Colonic mucosa (tissue), 4 donors: ENCODE measurements around the gene CRHR1. TPM values are rescaled to one million over a fixed set of nuclear protein-coding genes. Genes with fewer than 3 reads are reported as not detected.

Experiments used
- DNase-seq: peaks from one replicate; pipeline ENCODE4 v3.0.0-alpha.2; 2020
- H3K27ac ChIP-seq: fragments of 200-600 bp; one replicate; pipeline ENCODE4 v1.8.0; 2021
- H3K27me3 ChIP-seq: fragments of 200-600 bp; one replicate; pipeline ENCODE4 v1.8.0; 2021
- H3K36me3 ChIP-seq: fragments of 200-600 bp; one replicate; pipeline ENCODE4 v1.8.0; 2021
- H3K4me1 ChIP-seq: fragments of 200-600 bp; one replicate; pipeline ENCODE4 v1.8.0; 2021; ENCODE audit warnings: mild to moderate bottlenecking
- H3K4me3 ChIP-seq: fragments of 200-600 bp; one replicate; pipeline ENCODE4 v1.8.0; 2021
- H3K9ac ChIP-seq, 2 donors: one replicate each; pipeline ENCODE4 v1.7.0; 2013; ENCODE audit warnings: control low read depth in 2 of 2, low read depth in 2 of 2, low read length in 2 of 2
- H3K9me3 ChIP-seq: fragments of 200-600 bp; one replicate; pipeline ENCODE4 v1.8.0; 2021
- intact Hi-C: fragments of 100-400 bp; cut with DNase I; formaldehyde crosslinking; loops from one replicate; pipeline ENCODE4 v1.14.1; 2022
- total RNA-seq, 2 donors: library from RNA; stranded (reverse); fragmentation: NEBNext Ultra II Directional in 1 of 2; extraction: Animal tissue kit (Norgen Biotek cat#: 25700) in 1 of 2; gene quantifications; one replicate each; pipeline ENCODE4 v1.2.1, GENCODE V29; 2021
- TF ChIP-seq, protein P1 (sequence below): fragments of 200-600 bp; IDR thresholded peaks from one replicate; pipeline ENCODE4 v1.8.0; 2022; ENCODE audit warnings: antibody characterized with exemption, mild to moderate bottlenecking
- donor health status: healthy.
- donor health status: DM: no; HTN: no; CAD: no.
- donor health status: DM: no; HTN: no; CAD: no.

The CRHR1 gene
- total RNA-seq, 2 donors from 2014 or later: not detected

DNA sequence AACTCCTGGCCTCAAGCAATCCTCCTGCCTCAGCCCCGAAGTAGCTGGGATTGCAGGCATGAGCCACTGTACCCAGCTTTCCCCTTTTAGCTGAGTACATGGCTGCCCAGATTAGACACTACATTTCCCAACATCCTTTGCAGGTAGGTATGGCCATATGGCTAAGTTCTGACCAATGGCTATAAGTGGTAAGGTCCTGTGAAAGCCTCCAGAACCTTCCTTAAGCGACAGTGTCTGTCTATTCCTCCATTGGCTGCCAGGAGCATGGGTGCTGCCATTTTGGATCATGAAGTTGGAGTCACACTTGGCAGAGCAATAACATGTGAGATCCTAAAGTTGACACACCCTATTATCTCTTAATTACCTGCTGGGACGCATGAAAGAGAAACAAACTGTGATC is 24.4 kb upstream of the CRHR1 start:
- Histone ChIP-seq H3K9me3 (no peaks in the 10 kb centered on the region), H3K27me3 (no peaks in the 10 kb centered on the region), H3K27ac (no peak overlapping the region), H3K4me1 (no peaks in the 10 kb centered on the region), H3K36me3 (no peaks in the 10 kb centered on the region), H3K9ac (no peak overlapping the region), H3K4me3 (no peak overlapping the region)
- TF ChIP-seq, protein P1, sequence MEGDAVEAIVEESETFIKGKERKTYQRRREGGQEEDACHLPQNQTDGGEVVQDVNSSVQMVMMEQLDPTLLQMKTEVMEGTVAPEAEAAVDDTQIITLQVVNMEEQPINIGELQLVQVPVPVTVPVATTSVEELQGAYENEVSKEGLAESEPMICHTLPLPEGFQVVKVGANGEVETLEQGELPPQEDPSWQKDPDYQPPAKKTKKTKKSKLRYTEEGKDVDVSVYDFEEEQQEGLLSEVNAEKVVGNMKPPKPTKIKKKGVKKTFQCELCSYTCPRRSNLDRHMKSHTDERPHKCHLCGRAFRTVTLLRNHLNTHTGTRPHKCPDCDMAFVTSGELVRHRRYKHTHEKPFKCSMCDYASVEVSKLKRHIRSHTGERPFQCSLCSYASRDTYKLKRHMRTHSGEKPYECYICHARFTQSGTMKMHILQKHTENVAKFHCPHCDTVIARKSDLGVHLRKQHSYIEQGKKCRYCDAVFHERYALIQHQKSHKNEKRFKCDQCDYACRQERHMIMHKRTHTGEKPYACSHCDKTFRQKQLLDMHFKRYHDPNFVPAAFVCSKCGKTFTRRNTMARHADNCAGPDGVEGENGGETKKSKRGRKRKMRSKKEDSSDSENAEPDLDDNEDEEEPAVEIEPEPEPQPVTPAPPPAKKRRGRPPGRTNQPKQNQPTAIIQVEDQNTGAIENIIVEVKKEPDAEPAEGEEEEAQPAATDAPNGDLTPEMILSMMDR: no peak
- no peak for DNase-seq
- intact Hi-C loops: no loop called here

DNA sequence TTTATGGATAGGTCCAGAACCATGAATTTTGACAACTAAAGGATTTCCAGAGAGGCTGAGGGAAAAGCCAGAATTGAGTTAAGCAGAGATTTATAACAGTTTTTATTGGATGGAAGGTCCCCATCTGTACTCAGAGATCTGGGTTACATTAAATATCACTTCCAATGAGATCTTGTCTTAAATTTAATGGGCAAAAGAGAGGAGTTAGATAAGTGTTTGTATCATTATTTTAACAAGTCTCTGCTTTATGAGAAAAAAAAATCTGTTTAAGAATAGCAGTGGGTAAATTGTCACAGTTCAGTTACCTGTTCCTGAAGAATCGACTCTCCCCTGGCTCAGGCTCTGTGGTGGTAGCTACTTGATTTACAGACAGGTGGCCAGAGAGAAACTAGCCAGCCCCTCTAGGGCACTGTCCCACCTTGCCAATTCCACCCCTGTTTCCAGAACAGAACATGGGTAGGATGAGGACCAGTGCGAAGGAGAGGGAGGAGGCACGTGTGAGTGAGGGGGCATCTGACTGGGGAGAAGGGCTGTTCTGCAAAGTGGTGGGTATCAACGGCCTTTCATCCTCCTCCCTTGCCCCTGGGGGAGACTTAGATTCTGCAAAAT is 22.1 kb upstream of the CRHR1 start:
- H3K27me3 ChIP-seq: no peaks in the 10 kb centered on the region
- TF ChIP-seq, protein P1: no peak
- intact Hi-C loops: no loop called here
- no peak overlapping the region for H3K9ac ChIP-seq
- no peak overlapping the region for H3K27ac ChIP-seq
- H3K4me3 ChIP-seq: no peak overlapping the region
- no peaks in the 10 kb centered on the region for H3K36me3 ChIP-seq
- H3K9me3 ChIP-seq: no peaks in the 10 kb centered on the region
- H3K4me1 ChIP-seq: no peaks in the 10 kb centered on the region
- no peak for DNase-seq

DNA sequence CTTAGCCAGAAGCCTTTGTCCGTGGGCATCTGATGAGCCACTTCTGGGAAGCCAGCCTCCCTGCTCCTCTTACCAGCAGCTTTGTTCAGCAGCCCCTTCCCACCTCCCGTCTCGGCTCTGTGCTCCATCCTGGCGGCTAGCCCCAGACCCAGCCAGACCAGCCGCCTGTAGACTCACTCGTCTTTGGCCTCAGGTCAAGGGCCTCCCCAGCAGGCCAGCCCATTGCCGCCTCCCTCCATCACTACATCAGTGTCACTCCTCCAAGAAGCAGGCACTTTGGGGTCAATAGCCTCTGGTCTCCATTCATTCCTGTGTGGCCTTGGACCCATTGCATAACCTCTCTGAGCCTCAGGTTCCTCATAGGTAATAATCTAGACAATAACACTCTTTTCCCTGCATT is 20.9 kb upstream of the CRHR1 start:
- no peaks in the 10 kb centered on the region for H3K27me3 ChIP-seq
- no peak for DNase-seq
- TF ChIP-seq, protein P1: no peak
- H3K4me1 ChIP-seq: no peaks in the 10 kb centered on the region
- no peaks in the 10 kb centered on the region for H3K9me3 ChIP-seq
- H3K27ac ChIP-seq: no peak overlapping the region
- no peak overlapping the region for H3K4me3 ChIP-seq
- intact Hi-C loops: no loop called here
- H3K9ac ChIP-seq: no peak overlapping the region
- no peaks in the 10 kb centered on the region for H3K36me3 ChIP-seq

DNA sequence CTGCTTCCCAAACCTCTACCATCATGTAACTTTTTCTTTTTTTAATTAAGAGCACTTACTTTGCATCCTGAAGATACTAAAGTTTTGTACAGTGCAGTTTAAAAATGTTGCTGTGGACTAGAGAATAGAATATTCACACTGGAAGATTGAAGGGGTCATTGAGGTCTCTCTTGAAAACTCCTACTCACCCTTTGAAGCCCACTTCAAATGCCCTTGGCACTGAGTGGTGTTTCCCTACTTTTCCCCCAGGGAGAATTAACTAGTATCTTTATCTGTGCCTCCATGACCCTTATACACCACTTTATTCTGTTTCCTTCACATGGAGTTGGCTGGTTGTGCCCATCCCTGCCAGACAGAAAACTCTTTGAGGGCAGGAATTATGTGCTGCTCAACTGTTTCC is 19.6 kb upstream of the CRHR1 start:
- DNase-seq: no peak
- H3K9ac ChIP-seq: no peak overlapping the region
- TF ChIP-seq, protein P1: no peak
- intact Hi-C loops: no loop called here
- H3K27me3 ChIP-seq: no peaks in the 10 kb centered on the region
- no peak overlapping the region for H3K27ac ChIP-seq
- no peaks in the 10 kb centered on the region for H3K36me3 ChIP-seq
- no peak overlapping the region for H3K4me3 ChIP-seq
- no peaks in the 10 kb centered on the region for H3K4me1 ChIP-seq
- no peaks in the 10 kb centered on the region for H3K9me3 ChIP-seq

DNA sequence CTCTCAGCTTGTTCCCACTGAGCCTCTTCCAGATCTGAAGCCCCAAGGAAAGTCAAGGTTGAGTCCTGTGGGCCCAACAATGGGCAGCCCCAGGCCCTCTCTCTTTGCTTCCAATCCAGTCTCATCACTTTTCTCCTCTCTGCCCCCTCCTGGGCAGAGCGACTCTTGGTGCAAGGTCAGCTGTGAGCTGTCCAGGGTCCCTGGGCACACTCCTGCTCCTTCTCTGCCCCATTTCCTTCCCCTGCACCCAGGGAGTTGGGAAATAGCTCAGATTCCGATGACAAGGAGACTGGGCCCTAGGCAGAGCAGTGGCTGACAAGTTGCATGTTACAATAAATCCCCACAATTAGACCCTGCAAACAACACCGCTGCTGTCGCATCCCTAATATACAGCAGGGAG is 16.1 kb upstream of the CRHR1 start:
- Histone ChIP-seq H3K27ac (no peak overlapping the region), H3K4me3 (no peak overlapping the region), H3K9me3 (no peaks in the 10 kb centered on the region), H3K27me3 (no peaks in the 10 kb centered on the region), H3K4me1 (no peaks in the 10 kb centered on the region), H3K36me3 (no peaks in the 10 kb centered on the region), H3K9ac (no peak overlapping the region)
- DNase-seq: no peak
- TF ChIP-seq, protein P1: no peak
- intact Hi-C loops: no loop called here
